Nephron (organoid): Measurements from ENCODE around the gene IBA57.
A peak's percentile ranks its signal among the peaks of the same experiment; 100 is the strongest.

Experiments
- H3K27ac Mint-ChIP-seq, 3 experiments: 2 replicates each; pipeline ENCODE4 v1.8.0; 2020; ENCODE audit warnings: mixed read lengths in 3 of 3, mild to moderate bottlenecking in 2 of 3, moderate library complexity in 1 of 3
- H3K27me3 Mint-ChIP-seq: 2 replicates; pipeline ENCODE4 v1.8.0; 2021; ENCODE audit warnings: low read depth, mild to moderate bottlenecking, moderate library complexity, mixed read lengths
- H3K36me3 Mint-ChIP-seq: 2 replicates; pipeline ENCODE4 v1.8.0; 2020; ENCODE audit warnings: low read depth, mixed read lengths
- H3K4me1 Mint-ChIP-seq: 2 replicates; pipeline ENCODE4 v1.8.0; 2020; ENCODE audit warnings: mixed read lengths
- H3K4me3 Mint-ChIP-seq, 3 experiments: 2 replicates each; pipeline ENCODE4 v1.8.0; 2020; ENCODE audit warnings: mild to moderate bottlenecking in 3 of 3, mixed read lengths in 3 of 3, moderate library complexity in 2 of 3
- H3K9me3 Mint-ChIP-seq: 2 replicates; pipeline ENCODE4 v1.8.0; 2020; ENCODE audit warnings: mixed read lengths
- TF ChIP-seq, protein P1 (sequence below), 3 experiments: fragments of 200-600 bp; sonication (generic); IDR thresholded peaks; one replicate each; pipeline ENCODE4 v1.5.0; 2021; ENCODE audit warnings: antibody characterized with exemption in 3 of 3; ENCODE audit not compliant: unreplicated experiment in 3 of 3

IBA57 gene

GRCh38 chr1:228210712-228211530 is 45.3 kb downstream of the IBA57 start:
- TF ChIP-seq, protein P1, sequence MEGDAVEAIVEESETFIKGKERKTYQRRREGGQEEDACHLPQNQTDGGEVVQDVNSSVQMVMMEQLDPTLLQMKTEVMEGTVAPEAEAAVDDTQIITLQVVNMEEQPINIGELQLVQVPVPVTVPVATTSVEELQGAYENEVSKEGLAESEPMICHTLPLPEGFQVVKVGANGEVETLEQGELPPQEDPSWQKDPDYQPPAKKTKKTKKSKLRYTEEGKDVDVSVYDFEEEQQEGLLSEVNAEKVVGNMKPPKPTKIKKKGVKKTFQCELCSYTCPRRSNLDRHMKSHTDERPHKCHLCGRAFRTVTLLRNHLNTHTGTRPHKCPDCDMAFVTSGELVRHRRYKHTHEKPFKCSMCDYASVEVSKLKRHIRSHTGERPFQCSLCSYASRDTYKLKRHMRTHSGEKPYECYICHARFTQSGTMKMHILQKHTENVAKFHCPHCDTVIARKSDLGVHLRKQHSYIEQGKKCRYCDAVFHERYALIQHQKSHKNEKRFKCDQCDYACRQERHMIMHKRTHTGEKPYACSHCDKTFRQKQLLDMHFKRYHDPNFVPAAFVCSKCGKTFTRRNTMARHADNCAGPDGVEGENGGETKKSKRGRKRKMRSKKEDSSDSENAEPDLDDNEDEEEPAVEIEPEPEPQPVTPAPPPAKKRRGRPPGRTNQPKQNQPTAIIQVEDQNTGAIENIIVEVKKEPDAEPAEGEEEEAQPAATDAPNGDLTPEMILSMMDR (IDR thresholded peaks at IDR 0.05; ENCODE audit: unreplicated experiment in 3 of 3): no peak
- H3K4me1 Mint-ChIP-seq: peaks cover 8% of the 10 kb centered on the region
- H3K9me3 Mint-ChIP-seq: no peaks in the 10 kb centered on the region
- H3K27me3 Mint-ChIP-seq: peaks cover under 1% of the 10 kb centered on the region
- no peak overlapping the region for H3K27ac Mint-ChIP-seq
- H3K36me3 Mint-ChIP-seq: peaks cover 1% of the 10 kb centered on the region
- peak overlapping the region; percentile 60 to 72 (median 63) for H3K4me3 Mint-ChIP-seq

DNA sequence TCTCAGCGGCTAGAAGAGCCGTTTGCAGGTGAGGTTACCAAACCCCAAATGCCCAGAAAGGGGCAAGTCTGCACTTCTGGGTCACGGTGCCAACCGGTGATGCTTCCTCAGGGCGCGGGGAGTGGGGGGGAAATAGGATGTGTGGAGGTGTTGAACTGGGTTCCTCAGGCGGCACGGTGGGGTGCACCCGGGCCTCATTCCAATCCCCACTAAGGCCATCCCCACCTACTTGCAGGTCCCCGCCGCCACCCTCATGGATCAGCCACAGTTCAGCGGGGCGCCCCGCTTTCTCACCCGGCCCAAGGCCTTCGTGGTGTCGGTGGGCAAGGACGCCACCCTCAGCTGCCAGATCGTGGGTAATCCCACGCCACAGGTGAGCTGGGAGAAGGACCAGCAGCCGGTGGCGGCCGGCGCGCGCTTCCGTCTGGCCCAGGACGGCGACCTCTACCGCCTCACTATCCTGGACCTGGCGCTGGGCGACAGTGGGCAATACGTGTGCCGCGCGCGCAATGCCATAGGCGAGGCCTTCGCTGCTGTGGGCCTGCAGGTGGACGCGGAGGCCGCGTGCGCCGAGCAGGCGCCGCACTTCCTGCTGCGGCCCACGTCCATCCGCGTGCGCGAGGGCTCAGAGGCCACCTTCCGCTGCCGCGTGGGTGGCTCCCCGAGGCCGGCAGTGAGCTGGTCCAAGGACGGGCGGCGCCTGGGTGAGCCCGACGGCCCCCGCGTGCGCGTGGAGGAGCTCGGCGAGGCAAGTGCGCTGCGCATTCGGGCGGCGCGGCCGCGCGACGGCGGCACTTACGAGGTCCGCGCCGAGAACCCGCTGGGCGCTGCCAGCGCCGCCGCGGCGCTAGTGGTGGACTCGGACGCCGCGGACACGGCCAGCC is 46.2 kb downstream of the IBA57 start:
- peaks cover 4% of the 10 kb centered on the region for H3K36me3 Mint-ChIP-seq
- no peaks in the 10 kb centered on the region for H3K27me3 Mint-ChIP-seq
- TF ChIP-seq, protein P1 (IDR thresholded peaks at IDR 0.05; ENCODE audit: unreplicated experiment in 3 of 3): no peak
- peaks cover 5% of the 10 kb centered on the region for H3K4me1 Mint-ChIP-seq
- no peak overlapping the region for H3K27ac Mint-ChIP-seq
- H3K4me3 Mint-ChIP-seq: peak overlapping the region; percentile 60 to 72 (median 63)
- H3K9me3 Mint-ChIP-seq: no peaks in the 10 kb centered on the region

- Mint-ChIP-seq H3K27me3 (no peaks in the 10 kb centered on the region), H3K4me1 (peaks cover 5% of the 10 kb centered on the region), H3K27ac (no peak overlapping the region), H3K36me3 (peaks cover 4% of the 10 kb centered on the region), H3K9me3 (no peaks in the 10 kb centered on the region), H3K4me3 (peak overlapping the region in 1 of 3 experiments; percentile 95)
- TF ChIP-seq, protein P1 (IDR thresholded peaks at IDR 0.05; ENCODE audit: unreplicated experiment in 3 of 3): no peak
Observed at GRCh38 chr1:228212415-228212965, 46.9 kb downstream of the IBA57 start.

- H3K36me3 Mint-ChIP-seq: peaks cover 7% of the 10 kb centered on the region
- H3K27ac Mint-ChIP-seq: peak overlapping the region; percentile 56 to 88 (median 87)
- H3K9me3 Mint-ChIP-seq: no peaks in the 10 kb centered on the region
- TF ChIP-seq, protein P1 (IDR thresholded peaks at IDR 0.05; ENCODE audit: unreplicated experiment in 3 of 3): peak; percentile 40 to 55 (median 43)
- H3K27me3 Mint-ChIP-seq: no peaks in the 10 kb centered on the region
- peak overlapping the region; percentile 89 to 95 (median 90) for H3K4me3 Mint-ChIP-seq
- H3K4me1 Mint-ChIP-seq: peaks cover 5% of the 10 kb centered on the region
Observed at GRCh38 chr1:228212966-228213844, 47.6 kb downstream of the IBA57 start.
